ENCODE results near the gene PRDM12. TPM values are rescaled to one million over a fixed set of nuclear protein-coding genes. Genes with fewer than 3 reads are reported as not detected.

PRDM12 gene
- total and polyA plus RNA-seq, 2 donors = not detected

DNA sequence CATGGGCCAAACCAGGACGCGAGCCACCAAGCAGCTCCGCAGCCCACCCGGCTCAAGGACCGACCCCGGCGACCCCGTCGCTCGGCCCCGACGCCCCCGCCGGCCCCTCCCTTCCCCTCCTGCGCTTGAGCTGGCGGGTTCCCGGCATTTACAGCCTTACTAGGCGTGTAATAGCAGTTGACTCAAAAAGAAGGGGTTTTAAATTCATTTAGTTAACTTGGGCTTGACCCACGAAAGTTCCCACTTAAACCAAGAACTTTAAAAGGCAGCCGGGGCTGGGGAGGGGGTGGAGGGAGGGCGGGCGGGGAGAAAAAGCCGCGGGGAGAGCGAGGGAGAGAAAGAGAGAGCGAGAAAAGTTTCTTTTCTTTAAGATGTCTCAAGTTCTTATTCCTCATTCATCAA lies 636 bp downstream of the PRDM12 start:
- Histone ChIP-seq H3K4me3 (ENCODE audit: low read depth, low read length) (no peak overlapping the region), H3K36me3 (ENCODE audit: insufficient read depth) (no peaks in the 10 kb centered on the region), H3K27ac (ENCODE audit: low read depth) (no peak overlapping the region), H3K4me1 (ENCODE audit: insufficient read depth) (no peaks in the 10 kb centered on the region)
- no peak for DNase-seq (ENCODE audit: extremely low spot score)
- WGBS = 1% methylated on average over 26 of the region's 26 CpGs

DNA sequence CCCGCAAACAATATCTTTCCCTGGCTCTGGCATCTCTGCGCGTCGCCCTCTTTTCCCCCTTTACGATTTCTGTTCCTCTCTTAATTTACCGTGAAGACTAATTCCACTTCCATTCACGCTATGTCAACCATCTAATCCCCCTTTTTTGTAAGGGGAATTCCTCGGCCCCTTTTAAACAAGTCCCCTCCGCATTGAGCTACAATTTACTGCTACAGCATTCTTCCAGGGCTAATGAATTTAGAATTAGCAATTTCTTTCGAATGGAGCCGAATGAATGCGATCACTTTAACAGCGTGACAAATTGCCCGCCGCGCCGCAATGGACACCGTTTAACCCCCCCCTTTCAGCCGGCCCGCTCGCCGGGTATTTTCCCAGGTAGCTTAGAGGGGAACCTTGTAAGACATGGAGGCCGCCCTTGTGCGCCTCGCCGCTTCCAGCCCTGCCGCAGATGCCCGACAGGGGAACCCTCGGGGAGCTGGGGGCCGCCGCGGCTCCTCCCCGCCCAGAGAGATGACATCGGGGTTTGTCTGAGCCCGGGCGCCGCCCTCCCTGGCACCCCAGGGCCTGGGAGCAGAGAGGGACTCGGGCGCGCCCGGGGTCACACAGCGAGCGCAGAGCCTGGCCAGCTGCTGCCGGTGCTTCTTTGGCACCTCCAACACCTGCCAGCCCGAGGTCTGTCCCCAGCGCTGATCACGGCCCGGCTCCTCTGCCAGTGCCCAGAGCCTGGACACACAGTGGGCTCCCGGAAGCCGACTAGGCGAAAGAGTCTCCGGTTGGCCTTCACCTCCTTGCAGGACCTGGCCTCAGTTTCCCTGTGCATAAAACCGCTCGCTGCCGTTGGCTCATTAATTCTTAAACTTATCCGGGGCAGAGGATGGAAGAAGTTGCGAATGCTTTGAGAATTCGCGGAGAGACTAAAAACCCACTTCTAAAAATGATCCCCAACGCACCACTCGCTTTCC lies 1.3 kb downstream of the PRDM12 start:
- DNase-seq (ENCODE audit: extremely low spot score) = no peak
- Histone ChIP-seq H3K27ac (ENCODE audit: low read depth) (no peak overlapping the region), H3K4me1 (ENCODE audit: insufficient read depth) (no peaks in the 10 kb centered on the region), H3K4me3 (ENCODE audit: low read depth, low read length) (peak overlapping the region; percentile 5), H3K36me3 (ENCODE audit: insufficient read depth) (no peaks in the 10 kb centered on the region)
- 4% methylated on average over 61 of the region's 61 CpGs for WGBS

DNA sequence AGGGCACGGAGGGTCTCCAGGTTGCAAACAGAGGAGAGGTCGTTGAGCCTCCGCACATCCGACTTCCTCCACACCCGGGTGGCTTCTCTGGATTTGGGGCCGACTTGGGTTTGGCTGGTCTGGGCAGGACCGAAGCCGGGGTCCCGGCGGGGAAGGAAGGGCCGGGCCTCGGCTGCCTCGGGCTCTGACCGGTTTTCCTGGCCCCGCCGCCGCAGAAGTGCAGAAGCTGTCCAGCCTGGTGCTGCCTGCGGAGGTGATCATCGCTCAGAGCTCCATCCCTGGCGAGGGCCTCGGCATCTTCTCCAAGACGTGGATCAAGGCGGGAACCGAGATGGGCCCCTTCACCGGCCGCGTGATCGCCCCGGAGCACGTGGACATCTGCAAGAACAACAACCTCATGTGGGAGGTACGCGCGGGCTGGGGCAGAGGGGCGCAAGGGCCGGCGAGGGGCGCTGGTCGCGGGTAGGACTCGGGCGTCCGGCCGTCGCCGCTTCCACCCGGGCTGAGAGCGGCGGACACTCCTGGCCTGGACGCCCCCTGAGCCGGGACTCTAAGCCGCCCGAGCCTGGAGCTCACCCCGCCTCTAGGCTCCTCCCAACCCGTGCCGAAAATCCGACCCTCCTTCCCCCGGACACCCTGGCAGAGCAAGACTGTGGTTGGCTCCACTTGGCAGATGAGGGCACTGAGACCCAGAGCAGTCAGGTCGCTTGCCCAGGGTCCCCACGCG lies 2.2 kb downstream of the PRDM12 start:
- no peak overlapping the region for H3K27ac ChIP-seq (ENCODE audit: low read depth)
- WGBS = 10% methylated on average over 60 of the region's 60 CpGs
- no peaks in the 10 kb centered on the region for H3K36me3 ChIP-seq (ENCODE audit: insufficient read depth)
- H3K4me1 ChIP-seq (ENCODE audit: insufficient read depth) = no peaks in the 10 kb centered on the region
- H3K4me3 ChIP-seq (ENCODE audit: low read depth, low read length) = no peak overlapping the region
- DNase-seq (ENCODE audit: extremely low spot score) = no peak

DNA sequence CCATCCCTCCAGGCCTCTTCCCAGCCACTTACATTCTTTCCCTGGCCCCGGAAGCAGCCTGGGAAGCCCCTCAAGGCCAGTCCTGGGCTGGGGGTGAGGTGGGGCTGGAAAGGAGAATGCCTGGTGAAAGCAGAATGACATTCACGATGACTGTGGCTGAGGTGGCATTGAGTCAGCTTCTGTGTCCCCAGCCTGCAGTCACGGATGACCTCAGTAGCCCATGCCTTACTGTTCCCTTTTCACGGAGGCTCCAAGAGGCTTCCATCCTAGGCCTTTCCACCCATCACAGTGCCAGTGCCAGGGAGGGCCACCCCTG lies 2.7 kb downstream of the PRDM12 start:
- Histone ChIP-seq H3K4me1 (ENCODE audit: insufficient read depth) (no peaks in the 10 kb centered on the region), H3K27ac (ENCODE audit: low read depth) (no peak overlapping the region), H3K4me3 (ENCODE audit: low read depth, low read length) (no peak overlapping the region), H3K36me3 (ENCODE audit: insufficient read depth) (no peaks in the 10 kb centered on the region)
- WGBS = 72% methylated on average over 4 of the region's 4 CpGs
- no peak for DNase-seq (ENCODE audit: extremely low spot score)

DNA sequence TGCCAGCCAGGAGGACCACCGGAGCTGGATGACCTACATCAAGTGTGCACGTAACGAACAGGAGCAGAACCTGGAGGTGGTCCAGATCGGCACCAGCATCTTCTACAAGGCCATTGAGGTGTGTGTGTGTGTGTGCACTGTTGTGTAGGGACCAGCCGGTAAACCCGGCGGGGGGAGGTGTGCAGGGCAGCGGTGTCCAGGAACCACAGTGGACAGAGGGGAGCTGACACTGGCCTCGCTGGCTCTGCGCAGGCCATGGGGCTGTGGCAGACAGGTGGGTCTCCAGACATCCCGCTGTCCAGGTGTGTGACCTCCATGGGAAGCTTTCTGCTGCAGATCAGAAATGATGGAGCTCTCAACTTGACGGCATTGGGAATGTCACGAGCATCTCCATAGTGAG lies 3.8 kb downstream of the PRDM12 start:
- no peaks in the 10 kb centered on the region for H3K4me1 ChIP-seq (ENCODE audit: insufficient read depth)
- H3K36me3 ChIP-seq (ENCODE audit: insufficient read depth) = no peaks in the 10 kb centered on the region
- no peak overlapping the region for H3K4me3 ChIP-seq (ENCODE audit: low read depth, low read length)
- H3K27ac ChIP-seq (ENCODE audit: low read depth) = no peak overlapping the region
- DNase-seq (ENCODE audit: extremely low spot score) = no peak
- WGBS = 93% methylated on average over 13 of the region's 13 CpGs

DNA sequence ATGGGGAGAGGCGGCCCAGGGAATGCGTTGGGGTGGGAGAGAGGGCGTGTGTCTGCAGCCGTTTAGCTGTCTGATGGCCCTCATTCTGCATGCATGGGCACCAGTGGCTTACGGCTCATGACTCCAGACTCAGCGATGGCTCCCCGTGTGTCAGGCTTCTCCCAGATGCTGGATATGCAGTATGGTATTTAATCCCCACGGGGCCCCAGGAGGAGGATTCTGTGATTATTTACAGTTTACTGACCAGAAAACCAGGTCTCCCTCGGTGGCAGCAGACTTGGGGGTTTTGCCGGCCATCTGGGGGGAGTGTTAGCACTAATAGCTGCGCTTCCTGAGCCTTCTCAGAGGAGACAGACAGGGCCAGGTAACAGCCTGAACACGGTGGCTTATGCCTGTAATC lies 4.3 kb downstream of the PRDM12 start:
- Histone ChIP-seq H3K27ac (ENCODE audit: low read depth) (no peak overlapping the region), H3K36me3 (ENCODE audit: insufficient read depth) (no peaks in the 10 kb centered on the region), H3K4me3 (ENCODE audit: low read depth, low read length) (no peak overlapping the region), H3K4me1 (ENCODE audit: insufficient read depth) (no peaks in the 10 kb centered on the region)
- DNase-seq (ENCODE audit: extremely low spot score) = no peak
- WGBS = 53% methylated on average over 12 of the region's 12 CpGs

DNA sequence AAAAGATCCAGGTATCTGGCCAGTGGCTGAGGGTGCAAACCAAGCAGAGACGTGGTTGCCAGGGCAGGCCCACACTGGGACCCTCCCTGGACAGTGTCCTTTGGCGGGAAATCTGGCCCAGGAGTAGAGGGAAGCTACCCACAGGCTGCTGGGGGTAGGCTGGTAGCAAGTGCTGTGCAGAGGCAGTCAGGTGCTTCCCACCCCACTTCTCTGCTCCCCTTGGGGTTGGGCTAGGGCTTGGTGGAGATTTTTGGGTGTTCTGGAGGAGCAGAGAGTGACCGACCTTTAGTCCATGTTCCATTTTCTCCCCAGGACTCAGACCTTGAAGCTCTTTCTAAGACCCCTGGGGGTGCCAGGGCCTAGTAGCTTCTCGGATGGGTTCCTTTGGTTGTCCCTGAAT lies 5.6 kb downstream of the PRDM12 start:
- H3K36me3 ChIP-seq (ENCODE audit: insufficient read depth) = no peaks in the 10 kb centered on the region
- no peak overlapping the region for H3K27ac ChIP-seq (ENCODE audit: low read depth)
- H3K4me1 ChIP-seq (ENCODE audit: insufficient read depth) = no peaks in the 10 kb centered on the region
- DNase-seq (ENCODE audit: extremely low spot score) = no peak
- H3K4me3 ChIP-seq (ENCODE audit: low read depth, low read length) = no peak overlapping the region
- 86% methylated on average over 4 of the region's 4 CpGs for WGBS

DNA sequence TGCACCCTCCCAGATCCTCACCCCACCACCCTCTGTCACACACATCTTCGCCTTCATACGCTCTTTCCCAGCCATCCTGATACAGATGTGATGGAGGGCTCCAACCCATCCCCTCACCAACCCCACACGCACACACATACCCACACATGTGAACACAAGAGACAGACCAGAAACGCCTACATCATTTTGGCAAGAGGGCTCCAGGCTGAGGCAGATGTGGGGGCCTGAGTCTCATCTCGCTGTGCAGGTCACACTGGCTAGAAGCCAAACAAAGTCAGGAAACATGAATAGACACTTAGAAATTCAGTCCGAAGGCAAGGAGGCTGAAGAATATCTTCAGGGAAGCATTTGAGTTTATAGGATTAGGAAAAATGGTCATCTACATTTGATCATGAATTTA lies 6.2 kb downstream of the PRDM12 start:
- 78% methylated on average over 6 of the region's 6 CpGs for WGBS
- DNase-seq (ENCODE audit: extremely low spot score) = no peak
- no peaks in the 10 kb centered on the region for H3K4me1 ChIP-seq (ENCODE audit: insufficient read depth)
- no peaks in the 10 kb centered on the region for H3K36me3 ChIP-seq (ENCODE audit: insufficient read depth)
- H3K27ac ChIP-seq (ENCODE audit: low read depth) = no peak overlapping the region
- no peak overlapping the region for H3K4me3 ChIP-seq (ENCODE audit: low read depth, low read length)

DNA sequence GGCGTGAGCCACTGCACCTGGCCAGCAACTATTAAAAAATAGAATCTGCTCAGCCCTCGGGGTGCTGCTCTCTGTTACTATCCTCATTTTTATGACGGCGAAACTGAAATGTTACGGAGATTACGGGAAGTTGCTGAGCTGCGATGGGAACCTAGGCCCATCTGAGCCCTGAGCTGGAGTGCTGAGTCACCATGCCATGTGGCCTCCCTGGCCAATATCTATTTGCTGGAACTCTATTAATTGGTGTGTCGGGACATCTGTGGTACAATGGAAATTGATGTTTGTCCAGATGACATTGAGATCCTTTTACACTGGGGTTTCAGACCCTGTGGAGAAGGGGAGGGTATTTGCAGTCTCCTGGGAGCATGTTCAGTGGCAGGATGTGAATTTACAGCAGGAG lies 8.1 kb downstream of the PRDM12 start:
- no peak overlapping the region for H3K27ac ChIP-seq (ENCODE audit: low read depth)
- H3K36me3 ChIP-seq (ENCODE audit: insufficient read depth) = no peaks in the 10 kb centered on the region
- H3K4me1 ChIP-seq (ENCODE audit: insufficient read depth) = no peaks in the 10 kb centered on the region
- no peak for DNase-seq (ENCODE audit: extremely low spot score)
- H3K4me3 ChIP-seq (ENCODE audit: low read depth, low read length) = no peak overlapping the region
- 87% methylated on average over 8 of the region's 8 CpGs for WGBS

DNA sequence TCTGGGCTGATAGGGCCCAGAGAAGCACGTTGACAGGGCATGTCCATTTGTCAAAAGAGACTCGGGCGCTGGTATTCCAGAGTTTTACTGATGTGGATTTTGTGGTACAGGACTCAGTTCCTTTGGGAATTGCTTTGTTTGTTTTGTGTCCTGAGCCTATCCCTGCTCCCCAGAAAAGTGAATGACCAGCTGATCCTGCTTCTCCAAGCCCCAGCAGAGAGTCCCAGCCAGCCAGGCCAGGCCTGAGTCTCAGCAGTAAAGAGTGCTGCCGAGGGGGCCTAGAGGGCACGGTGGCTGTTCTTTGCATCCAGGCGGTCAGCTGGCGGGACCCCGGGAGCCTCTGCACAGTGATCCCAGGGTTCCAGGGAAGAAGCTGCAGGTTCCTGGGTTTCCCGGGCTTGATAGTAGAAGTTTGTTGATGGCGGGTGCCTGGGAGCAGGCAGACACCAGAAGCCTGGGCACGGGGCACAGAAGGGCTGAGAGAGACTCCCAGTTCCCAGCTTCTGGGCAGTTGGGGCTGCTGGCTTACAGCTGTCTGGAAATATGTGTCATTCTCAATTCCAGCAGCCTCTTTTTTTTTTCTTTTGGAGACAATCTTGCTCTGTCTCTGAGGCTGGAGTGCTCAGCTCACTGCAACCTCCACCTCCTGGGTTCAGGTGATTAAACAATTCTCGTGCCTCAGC lies 8.7 kb downstream of the PRDM12 start:
- DNase-seq (ENCODE audit: extremely low spot score) = no peak
- Histone ChIP-seq H3K27ac (ENCODE audit: low read depth) (no peak overlapping the region), H3K4me1 (ENCODE audit: insufficient read depth) (no peaks in the 10 kb centered on the region), H3K4me3 (ENCODE audit: low read depth, low read length) (no peak overlapping the region), H3K36me3 (ENCODE audit: insufficient read depth) (no peaks in the 10 kb centered on the region)
- 81% methylated on average over 12 of the region's 12 CpGs for WGBS

DNA sequence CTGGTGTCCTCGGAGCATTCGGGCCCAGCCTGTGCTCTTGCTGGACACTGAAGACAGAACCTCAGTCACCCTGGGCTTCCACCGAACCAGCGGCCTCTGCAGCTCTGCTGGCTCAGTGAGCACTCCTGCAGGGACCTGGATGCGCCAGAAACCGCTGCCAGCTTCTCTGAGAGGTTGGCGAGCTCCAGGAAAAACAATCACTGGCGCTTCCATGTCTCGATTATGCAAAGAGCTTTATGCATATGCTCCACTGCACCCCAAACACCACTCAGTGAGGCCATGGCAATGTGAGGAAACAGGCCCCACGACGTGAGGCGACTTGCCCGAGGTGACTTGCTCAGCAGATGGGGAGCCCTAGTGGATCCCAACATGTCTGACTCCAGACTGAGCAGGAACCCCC lies 11.0 kb downstream of the PRDM12 start:
- WGBS = 88% methylated on average over 13 of the region's 13 CpGs
- no peak for DNase-seq (ENCODE audit: extremely low spot score)
- H3K4me3 ChIP-seq (ENCODE audit: low read depth, low read length) = no peak overlapping the region
- H3K36me3 ChIP-seq (ENCODE audit: insufficient read depth) = no peaks in the 10 kb centered on the region
- H3K27ac ChIP-seq (ENCODE audit: low read depth) = no peak overlapping the region
- no peaks in the 10 kb centered on the region for H3K4me1 ChIP-seq (ENCODE audit: insufficient read depth)

DNA sequence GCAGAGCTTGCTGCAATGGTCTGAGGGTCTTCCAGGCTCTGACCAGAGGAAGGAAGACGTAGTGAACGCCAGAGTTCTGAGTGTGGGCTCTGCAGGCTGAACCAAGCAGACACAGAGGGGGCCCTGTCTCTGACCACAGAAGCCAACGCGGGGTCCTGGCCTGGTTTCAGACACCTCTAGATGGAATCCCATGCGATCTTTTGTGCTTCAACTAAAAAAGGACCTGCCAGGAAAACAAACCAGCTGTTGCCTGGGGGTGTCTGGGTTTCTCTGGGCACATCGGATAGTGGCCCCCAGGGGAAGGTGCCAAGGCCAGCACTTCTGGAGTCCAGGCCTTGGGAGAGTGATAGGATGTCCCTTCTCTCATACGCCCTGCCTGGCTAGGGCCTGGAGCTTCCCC lies 12.9 kb downstream of the PRDM12 start:
- H3K27ac ChIP-seq (ENCODE audit: low read depth) = no peak overlapping the region
- H3K4me1 ChIP-seq (ENCODE audit: insufficient read depth) = no peaks in the 10 kb centered on the region
- H3K4me3 ChIP-seq (ENCODE audit: low read depth, low read length) = no peak overlapping the region
- no peak for DNase-seq (ENCODE audit: extremely low spot score)
- H3K36me3 ChIP-seq (ENCODE audit: insufficient read depth) = no peaks in the 10 kb centered on the region
- 72% methylated on average over 7 of the region's 7 CpGs for WGBS

DNA sequence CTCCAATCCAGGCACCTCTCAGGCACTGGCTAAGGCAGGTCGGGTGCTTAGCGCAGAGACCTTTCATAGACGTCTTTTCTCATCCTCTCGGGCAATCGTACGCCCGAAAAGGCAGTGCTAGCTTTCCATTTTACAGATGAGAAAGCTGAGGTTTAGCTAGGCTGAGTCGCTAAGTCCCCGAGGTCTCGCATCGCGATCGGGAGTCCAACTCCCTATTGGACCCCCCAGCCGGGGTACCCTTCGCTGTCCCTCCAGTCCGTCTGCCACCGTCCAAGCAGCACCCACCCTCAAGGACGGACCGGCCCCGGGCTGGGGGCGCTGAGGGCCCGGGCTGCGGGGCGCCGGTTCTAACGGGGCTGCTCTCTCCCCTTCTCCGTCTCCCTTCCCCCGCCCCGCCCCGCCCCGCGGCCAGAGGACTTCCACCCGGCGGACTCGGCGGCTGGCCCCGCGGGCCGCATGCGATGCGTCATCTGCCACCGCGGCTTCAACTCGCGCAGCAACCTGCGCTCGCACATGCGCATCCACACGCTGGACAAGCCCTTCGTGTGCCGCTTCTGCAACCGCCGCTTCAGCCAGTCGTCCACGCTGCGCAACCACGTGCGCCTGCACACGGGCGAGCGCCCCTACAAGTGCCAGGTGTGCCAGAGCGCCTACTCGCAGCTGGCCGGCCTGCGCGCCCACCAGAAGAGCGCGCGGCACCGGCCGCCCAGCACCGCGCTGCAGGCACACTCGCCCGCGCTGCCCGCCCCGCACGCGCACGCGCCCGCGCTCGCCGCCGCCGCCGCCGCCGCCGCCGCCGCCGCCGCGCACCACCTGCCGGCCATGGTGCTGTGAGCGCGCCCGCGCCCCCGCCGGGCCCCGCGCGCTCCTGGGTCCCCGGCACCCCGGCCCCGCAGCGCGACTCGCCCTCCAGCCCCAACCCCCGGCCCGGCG lies 16.7 kb downstream of the PRDM12 start:
- Histone ChIP-seq H3K4me3 (ENCODE audit: low read depth, low read length) (peak overlapping the region; percentile 52), H3K27ac (ENCODE audit: low read depth) (no peak overlapping the region), H3K36me3 (ENCODE audit: insufficient read depth) (no peaks in the 10 kb centered on the region), H3K4me1 (ENCODE audit: insufficient read depth) (no peaks in the 10 kb centered on the region)
- 2% methylated on average over 111 of the region's 116 CpGs for WGBS
- no peak for DNase-seq (ENCODE audit: extremely low spot score)
